Kasumi-1 (cell line): ENCODE results near the gene MLF2.
"Not testable (repeated sequence)": the region's sequence is repeated elsewhere in the genome, so short reads cannot be mapped to it uniquely, and the experiment has no call there.

Experiments
- DNase-seq, 2 experiments: peaks; one replicate each; lab custom pipeline; 2025; lab: John Stamatoyannopoulos, UW

The MLF2 gene

DNA sequence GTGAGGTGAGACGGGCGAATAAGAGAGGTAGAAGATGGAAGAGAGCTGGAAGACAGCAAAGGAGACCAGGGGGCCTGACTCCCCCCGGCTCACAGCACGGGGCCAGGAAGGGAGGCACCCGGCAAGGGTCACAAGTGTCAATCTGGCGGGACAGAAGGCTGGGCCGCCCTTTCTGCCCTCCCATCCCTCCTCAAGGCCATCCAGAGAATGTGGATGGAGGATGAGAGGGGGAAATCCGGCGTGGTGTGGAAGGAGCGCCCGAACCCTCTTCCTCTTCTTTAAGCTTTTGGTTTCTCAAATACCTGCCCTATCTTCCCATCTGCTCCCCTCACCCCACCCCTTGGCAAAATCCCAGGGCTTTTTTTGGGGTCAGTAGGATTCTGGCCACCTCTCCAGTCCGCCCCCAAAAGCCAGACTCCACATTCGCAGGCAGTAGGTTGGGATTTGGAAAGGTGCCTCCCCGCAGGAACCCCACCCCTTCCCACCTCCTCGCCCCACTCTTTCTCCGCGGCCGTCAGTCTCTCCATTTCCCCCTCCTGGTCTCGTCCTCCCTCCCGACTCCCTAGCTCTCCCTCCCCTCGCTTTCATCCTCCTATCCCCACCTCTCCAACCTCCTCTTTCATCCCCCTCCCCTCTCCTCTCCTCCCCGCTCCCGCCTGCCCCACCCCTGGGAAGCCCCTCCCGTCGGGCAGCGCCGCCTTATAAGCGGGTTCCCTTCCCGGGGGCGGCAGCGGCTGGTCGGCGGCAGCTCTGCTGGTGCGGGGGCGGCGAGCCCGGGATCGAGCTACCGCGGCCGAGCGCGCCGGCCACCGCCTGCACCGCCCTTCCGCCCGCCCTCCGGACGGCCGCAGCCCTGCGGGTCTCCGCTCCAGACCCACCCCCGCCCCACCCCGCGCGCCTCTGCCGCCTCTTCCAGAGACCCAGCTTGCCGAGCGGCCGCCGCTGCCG lies 13.0 kb upstream of the MLF2 start, which contains the start of gene PTMS:
TSS of gene PTMS (plus strand) at position 730 of the 948 bp plus-strand sequence. CDS start 343 bp downstream, outside the sequence.
- peak in 1 of 2 experiments; percentile 31 for DNase-seq

DNA sequence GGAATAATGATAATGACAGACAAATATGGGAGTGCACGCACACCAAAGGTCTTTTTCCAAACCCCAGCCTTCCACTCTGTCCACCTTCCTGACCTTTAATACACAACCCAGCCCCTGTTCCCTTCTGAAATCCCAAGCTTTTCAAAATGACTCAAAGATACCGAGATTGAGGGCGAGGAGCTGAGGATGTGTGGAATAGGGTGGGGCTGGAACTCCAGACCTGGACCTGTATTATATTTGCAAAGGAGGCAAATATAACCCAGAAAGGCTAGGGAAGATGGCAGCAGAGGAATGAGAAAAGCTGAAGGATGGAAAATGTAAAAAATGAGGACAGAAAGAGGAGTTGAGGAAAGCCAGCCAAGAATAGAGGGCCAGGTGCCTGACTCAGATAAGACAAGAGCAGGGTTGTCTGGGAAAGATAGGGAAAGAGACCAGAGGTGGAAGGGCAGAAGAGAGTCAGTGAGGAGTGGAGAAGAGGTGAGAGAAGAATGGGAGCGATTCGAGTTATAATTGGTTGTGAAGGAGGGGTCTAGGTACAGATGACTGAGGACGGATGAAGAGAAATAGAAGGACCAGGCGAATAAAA lies 12.2 kb upstream of the MLF2 start:
- DNase-seq = no peak

DNA sequence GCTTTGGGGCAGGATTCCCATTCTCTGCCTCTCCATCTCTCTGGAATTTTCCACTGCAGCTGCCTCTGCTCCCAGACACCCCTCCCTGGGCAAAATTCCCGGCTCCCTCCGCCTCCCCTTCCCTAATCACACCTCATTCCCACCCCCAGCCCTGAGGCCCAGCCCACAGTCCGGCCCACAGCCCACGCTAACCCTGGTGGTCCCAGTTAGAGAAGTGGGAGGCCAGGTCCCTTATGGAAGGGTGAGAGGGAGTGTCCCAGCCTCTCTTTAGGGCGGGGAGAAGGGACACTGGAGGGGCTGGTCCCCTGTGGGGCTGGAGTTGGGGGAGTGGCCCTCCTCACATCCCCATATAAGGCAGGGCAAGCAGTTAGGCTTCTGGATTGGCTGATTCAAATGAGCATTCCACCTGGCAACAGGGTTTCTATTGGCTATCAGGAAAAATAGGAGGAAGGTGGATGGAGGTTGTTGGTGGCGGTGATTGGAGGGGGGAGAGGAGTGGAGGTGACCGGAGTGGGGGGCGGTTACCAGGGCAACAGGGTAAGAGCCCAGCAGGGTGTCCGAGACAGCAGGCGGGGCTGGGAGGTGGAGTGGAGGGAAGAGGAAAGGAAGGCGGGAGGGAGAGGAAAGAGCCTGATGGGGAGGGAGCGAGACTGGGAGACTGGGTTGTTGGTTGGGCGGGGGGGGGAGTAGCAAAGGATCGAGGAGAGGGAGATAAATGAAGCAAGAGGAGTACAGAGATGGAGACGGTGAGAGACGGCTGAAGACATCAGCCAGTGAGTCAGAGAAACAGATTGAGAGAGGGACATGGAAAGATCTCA lies 11.3 kb upstream of the MLF2 start:
- peak; percentile 74 to 86 for DNase-seq

DNA sequence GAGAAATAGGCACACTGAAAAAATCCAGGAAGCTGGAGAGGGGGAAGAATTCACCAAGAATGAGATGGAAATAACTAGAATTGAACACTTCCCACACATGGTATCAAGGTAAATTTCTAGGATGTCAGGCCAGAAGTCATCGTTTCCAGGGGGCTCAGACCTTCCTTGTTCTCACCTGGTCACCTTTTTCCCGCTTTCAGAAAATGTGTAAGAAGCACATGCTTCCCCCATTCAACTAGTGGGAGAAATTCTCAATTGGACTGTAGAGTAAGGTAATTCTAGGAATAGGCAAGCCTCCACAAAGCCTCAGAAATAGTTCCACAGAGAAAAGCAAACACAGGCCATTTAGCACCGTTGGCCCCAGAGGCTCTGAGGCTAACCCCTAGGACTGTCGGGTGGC lies 10.4 kb upstream of the MLF2 start:
- DNase-seq = no peak

- no peak for DNase-seq
These were observed 6.8 kb upstream of the MLF2 start for GRCh38 chr12:6759741-6760140.

DNA sequence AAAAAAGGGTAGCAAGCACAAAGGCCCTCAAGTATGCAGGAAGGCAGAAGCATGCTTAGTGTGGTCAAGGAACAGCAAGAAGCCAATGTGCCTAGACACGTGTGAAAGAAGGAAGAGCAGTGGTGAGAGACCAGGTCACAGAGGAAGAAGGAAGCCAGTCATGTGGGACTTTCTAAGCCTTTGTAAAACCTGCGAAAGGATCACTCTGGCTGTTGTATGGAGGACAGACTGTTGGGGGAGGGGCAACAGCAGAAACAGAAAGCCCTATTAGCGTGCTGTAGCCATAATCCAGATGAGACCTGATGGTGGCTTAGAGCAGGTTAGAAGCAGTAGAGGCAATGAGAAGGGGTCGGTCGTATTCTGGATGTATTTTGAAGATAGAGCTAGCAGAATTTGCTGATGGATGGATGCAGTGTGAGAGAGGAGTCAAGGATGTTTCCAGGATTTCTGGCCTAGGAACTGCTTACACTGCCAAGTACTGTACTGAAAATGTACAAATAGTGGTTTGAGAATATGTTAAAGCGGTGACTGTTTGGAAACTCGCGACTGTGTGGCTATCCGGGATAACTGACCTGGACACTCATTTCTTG lies 5.7 kb upstream of the MLF2 start:
- DNase-seq = no peak

DNA sequence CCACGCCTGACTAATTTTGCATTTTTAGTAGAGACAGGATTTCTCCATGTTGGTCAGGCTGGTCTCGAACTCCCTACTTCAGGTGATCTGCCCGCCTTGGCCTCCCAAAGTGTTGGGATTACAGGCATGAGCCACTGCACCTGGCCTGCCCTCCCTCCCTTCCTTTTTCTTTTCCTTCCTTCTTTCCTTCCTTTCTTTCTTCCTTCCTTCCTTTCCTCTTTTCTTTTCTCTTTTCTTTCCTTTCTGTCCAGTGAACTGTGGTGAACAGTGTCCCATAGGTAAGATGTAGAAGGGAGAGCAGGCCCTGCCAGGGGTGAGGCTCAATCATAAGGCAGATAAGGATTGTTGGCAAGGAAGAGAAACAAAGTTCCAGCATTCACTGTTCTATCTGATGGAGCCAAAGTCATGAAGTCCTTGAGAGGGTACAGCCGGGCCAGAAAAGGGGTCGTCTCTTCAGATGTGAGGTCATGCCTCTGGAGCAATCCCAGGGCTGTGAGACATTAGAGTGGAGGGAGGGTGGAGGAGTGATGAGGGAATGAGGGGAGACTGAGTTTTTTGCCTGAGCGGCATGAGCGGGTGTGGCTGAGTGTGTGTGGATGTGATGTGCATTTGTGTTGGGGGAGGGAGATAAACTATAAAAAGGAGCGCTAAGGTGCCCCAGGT lies 4.2 kb upstream of the MLF2 start:
- no peak for DNase-seq

GRCh38 chr12:6754411-6754810 lies 1.5 kb upstream of the MLF2 start:
- no peak for DNase-seq

GRCh38 chr12:6753772-6754356 lies 923 bp upstream of the MLF2 start:
- no peak for DNase-seq

- DNase-seq = no peak
These were observed 597 bp downstream of the MLF2 start for GRCh38 chr12:6752167-6752920.

DNA sequence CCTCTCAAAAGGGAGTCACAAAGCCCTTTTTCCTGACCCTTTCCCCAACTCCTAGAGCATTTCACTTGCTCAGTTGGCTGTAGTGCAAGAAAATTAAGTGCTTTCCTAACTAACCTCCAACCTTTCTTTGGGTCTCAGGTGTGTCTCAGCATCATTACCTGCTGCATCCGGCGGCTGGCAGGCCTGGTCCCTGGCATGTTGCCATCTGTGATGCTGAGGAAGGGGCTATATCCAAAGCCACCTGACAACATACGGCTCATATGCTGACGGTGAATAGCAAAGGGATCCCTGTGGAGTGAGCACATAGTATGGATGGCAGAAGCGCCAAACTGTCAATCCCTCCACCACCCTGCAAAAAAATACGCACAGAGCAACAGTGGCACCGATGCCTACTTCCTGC lies 1.2 kb downstream of the MLF2 start:
- no peak for DNase-seq

GRCh38 chr12:6750506-6750905 lies 2.4 kb downstream of the MLF2 start:
- no peak for DNase-seq

GRCh38 chr12:6748761-6749160 lies 4.2 kb downstream of the MLF2 start:
- no peak for DNase-seq

DNA sequence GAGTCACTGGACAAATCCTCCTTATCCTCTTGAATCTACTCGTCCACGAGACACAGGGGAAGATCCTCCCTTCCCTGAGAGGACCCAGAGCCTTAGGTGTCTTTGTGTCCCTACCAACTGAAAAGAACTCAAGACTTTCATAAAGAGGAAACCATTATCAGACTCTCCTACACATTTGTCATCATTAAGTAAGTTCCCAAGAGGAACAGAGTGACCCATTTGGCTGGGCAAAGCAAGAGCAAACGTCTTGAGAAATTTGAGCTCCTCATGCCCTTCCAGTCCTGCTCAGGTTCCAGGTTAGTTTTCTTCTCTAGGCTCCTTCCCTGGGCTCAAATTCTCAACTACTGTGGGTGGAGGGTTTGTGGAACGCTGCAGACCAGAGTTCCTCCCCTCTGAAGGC lies 5.7 kb downstream of the MLF2 start:
- no peak for DNase-seq

DNA sequence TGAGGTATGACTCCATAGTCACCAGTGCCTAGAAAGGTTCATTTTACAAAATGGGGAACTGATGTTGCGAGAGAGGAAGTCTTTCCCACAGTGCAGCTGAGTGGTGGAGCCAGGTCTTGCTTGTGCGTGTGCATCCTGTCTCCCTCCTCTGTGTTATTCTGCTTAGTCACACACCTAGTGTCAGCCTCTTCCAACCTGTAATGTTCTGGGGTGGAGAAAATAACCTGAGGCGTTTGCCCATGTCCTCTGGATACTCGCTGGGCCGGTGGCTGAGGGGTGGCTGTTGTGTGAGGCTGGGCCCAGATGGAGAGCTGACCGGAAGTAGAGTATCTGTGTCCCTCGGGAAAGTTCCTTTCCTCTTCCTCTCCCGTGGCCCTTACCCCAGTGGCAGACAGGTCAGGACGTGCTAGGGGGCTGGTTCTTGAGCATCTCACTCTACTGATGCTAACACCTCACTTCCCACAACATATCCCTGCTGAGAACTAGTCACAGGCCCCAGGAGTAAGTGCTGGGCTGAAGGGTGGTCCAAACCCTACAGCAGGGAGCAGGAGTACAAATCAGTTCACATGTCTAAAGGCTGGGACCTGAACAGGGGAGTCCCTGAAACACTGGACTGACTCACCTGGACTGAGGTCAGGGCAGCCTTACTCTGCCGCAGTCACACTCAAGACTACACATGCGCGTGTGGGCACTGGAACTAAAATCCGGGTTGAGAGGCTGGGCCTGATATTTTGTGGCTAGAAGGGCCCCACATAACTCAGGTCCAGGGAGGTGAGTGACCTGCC lies 7.0 kb downstream of the MLF2 start:
- DNase-seq = peak; percentile 68 to 71

DNA sequence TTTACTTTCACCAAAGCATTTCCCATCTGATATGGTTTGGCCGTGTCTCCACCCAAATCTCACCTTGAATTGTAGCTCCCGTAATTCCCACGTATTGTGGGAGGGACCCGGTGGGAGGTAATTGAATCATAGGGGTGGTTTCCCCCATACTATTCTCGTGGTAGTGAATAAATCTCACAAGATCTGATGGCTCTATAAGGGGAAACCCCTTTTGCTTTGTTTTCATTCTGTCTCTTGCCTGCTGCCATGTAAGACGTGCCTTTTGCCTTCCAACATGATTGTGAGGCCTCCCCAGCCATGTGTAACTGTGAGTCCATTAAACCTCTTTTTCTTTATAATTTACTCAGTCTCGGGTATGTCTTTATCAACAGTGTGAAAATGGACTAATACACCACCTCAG lies 9.6 kb downstream of the MLF2 start:
- not testable (repeated sequence) for DNase-seq

- no peak for DNase-seq
These were observed 10.1 kb downstream of the MLF2 start for GRCh38 chr12:6742834-6743233.

DNA sequence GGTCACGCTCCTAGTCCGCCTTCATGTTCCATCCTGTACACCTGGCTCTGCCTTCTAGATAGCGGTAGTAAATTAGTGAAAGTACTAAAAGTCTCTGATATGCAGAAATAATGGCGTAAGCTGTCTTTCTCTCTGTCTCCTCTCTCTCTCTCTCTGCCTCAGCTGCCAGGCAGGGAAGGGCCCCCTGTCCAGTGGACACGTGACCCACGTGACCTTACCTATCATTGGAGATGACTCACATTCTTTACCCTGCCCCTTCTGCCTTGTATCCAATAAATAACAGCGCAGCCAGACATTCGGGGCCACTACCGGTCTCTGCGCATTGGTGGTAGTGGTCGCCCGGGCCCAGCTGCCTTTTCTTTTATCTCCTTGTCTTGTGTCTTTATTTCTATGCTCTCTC lies 10.9 kb downstream of the MLF2 start:
- DNase-seq = not testable (repeated sequence)

GRCh38 chr12:6736754-6737153 lies 16.2 kb downstream of the MLF2 start:
- no peak for DNase-seq
